Measurements from ENCODE around the gene PARP14. TPM values are rescaled to one million over a fixed set of nuclear protein-coding genes. Genes with fewer than 3 reads are reported as not detected.
"Not testable (repeated sequence)": the region's sequence is repeated elsewhere in the genome, so short reads cannot be mapped to it uniquely, and the experiment has no call there.

Gene PARP14
- total RNA-seq, 1 experiment from 2014 or later = 21.8 TPM

DNA sequence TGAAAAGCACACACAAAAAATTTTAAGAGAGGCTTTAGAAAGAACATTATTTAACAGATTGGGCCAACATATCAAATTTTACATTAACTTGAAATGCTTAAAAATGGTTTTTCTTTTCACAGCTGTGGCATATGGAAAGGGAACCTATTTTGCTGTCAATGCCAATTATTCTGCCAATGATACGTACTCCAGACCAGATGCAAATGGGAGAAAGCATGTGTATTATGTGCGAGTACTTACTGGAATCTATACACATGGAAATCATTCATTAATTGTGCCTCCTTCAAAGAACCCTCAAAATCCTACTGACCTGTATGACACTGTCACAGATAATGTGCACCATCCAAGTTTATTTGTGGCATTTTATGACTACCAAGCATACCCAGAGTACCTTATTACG, 47.5 kb downstream of the PARP14 start:
- intact Hi-C loops (cut with micrococcal nuclease) = no loop called here
- ATAC-seq = no peak
- Histone ChIP-seq H4K20me1 (ENCODE audit: low read length) (no peaks in the 10 kb centered on the region), H3K4me3 (ENCODE audit: low read length) (no peak overlapping the region), H3K9me3 (ENCODE audit: low read length) (no peaks in the 10 kb centered on the region), H3K79me2 (ENCODE audit: low read length) (no peaks in the 10 kb centered on the region), H3K9me2 (replicated peaks; ENCODE audit: low read length) (no peaks in the 10 kb centered on the region), H2AFZ (ENCODE audit: low read length) (no peak overlapping the region), H3K27me3 (ENCODE audit: low read length) (no peaks in the 10 kb centered on the region), H3K4me2 (ENCODE audit: low read length) (no peak overlapping the region), H3F3A (ENCODE audit: low read length, unreplicated experiment) (no peaks in the 10 kb centered on the region), H3K4me1 (ENCODE audit: insufficient read depth, low read length) (no peaks in the 10 kb centered on the region), H3K27ac (ENCODE audit: low read length) (no peak overlapping the region), H3K36me3 (ENCODE audit: low read depth, low read length) (no peaks in the 10 kb centered on the region), H3K9ac (ENCODE audit: low read length) (no peak overlapping the region)
- DNase-seq = no peak
- ChIA-PET CTCF (no interaction called here), POLR2A (ENCODE audit: unreplicated experiment) (no interaction called here)
- no TSS peak for BruUV-seq (replicated peaks)
- TF ChIP-seq CTCF (conservative IDR thresholded peaks at IDR 0.05; ENCODE audit: low read depth, low read length) (no peak), EZH2 (IDR thresholded peaks at IDR 0.05; ENCODE audit: low read length, unreplicated experiment) (no peak), EZH2phosphoT487 (IDR thresholded peaks at IDR 0.05; ENCODE audit: borderline replicate concordance, low read length) (no peak)

DNA sequence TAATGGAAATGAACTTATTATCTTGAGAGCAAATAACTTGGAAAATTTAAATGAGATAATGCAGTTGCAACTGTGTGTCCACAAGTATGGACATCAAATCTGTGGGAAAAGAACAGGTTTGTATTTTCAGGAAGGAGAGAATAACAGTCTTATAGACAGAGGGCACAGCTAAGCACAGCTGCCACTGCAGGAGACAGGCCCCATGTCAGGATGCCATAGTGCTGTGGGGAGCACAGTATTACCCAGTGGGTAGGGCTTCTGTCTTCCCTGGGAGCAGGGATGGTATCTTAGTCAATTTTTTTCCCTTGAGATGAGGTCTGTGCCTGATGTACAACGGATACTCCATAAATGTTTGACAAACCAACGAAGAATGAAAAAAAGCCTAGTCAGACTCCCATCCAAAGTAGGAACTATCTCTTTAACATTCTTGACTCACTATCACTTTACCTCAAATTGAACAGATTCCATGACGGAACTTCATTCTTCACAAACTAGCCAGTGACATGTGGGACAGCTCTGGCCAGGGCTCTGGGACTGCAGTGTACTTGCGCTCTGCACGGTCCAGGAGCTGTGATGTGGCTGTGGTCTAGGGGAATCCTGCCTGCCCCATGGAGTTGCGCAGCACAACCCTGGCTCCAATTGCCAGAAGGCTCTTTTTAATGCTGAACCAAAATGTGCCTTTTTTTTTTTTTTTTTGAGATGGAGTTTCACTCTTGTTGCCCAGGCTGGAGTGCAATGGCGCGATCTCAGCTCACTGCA, 48.3 kb downstream of the PARP14 start:
- TF ChIP-seq CTCF (conservative IDR thresholded peaks at IDR 0.05; ENCODE audit: low read depth, low read length) = no peak
- no peak for TF ChIP-seq EZH2 (IDR thresholded peaks at IDR 0.05; ENCODE audit: low read length, unreplicated experiment)
- no peak for TF ChIP-seq EZH2phosphoT487 (IDR thresholded peaks at IDR 0.05; ENCODE audit: borderline replicate concordance, low read length)
- H3K9ac ChIP-seq (ENCODE audit: low read length) = no peak overlapping the region
- H2AFZ ChIP-seq (ENCODE audit: low read length) = no peak overlapping the region
- no peak overlapping the region for H3K4me2 ChIP-seq (ENCODE audit: low read length)
- no peaks in the 10 kb centered on the region for H3K36me3 ChIP-seq (ENCODE audit: low read depth, low read length)
- no peaks in the 10 kb centered on the region for H4K20me1 ChIP-seq (ENCODE audit: low read length)
- no peaks in the 10 kb centered on the region for H3F3A ChIP-seq (ENCODE audit: low read length, unreplicated experiment)
- BruUV-seq (replicated peaks) = TSS peak; percentile 16
- H3K4me1 ChIP-seq (ENCODE audit: insufficient read depth, low read length) = no peaks in the 10 kb centered on the region
- ChIA-PET CTCF (no interaction called here), POLR2A (ENCODE audit: unreplicated experiment) (no interaction called here)
- no peak overlapping the region for H3K4me3 ChIP-seq (ENCODE audit: low read length)
- no peaks in the 10 kb centered on the region for H3K27me3 ChIP-seq (ENCODE audit: low read length)
- H3K79me2 ChIP-seq (ENCODE audit: low read length) = no peaks in the 10 kb centered on the region
- H3K27ac ChIP-seq (ENCODE audit: low read length) = no peak overlapping the region
- no peaks in the 10 kb centered on the region for H3K9me2 ChIP-seq (replicated peaks; ENCODE audit: low read length)
- H3K9me3 ChIP-seq (ENCODE audit: low read length) = no peaks in the 10 kb centered on the region
- DNase-seq (no peak), ATAC-seq (no peak)
- intact Hi-C loops (cut with micrococcal nuclease) = no loop called here

GRCh38 chr3:122730240-122730639, 49.6 kb downstream of the PARP14 start:
- CTCF ChIA-PET = no interaction called here
- Histone ChIP-seq H3K27me3 (ENCODE audit: low read length) (no peaks in the 10 kb centered on the region), H3K9me2 (replicated peaks; ENCODE audit: low read length) (no peaks in the 10 kb centered on the region), H2AFZ (ENCODE audit: low read length) (no peak overlapping the region), H3K4me2 (ENCODE audit: low read length) (no peak overlapping the region), H3K27ac (ENCODE audit: low read length) (no peak overlapping the region), H3K4me1 (ENCODE audit: insufficient read depth, low read length) (no peaks in the 10 kb centered on the region), H3K9ac (ENCODE audit: low read length) (no peak overlapping the region), H4K20me1 (ENCODE audit: low read length) (no peaks in the 10 kb centered on the region), H3K9me3 (ENCODE audit: low read length) (no peaks in the 10 kb centered on the region), H3K79me2 (ENCODE audit: low read length) (no peaks in the 10 kb centered on the region), H3K4me3 (ENCODE audit: low read length) (no peak overlapping the region), H3F3A (ENCODE audit: low read length, unreplicated experiment) (no peaks in the 10 kb centered on the region), H3K36me3 (ENCODE audit: low read depth, low read length) (no peaks in the 10 kb centered on the region)
- intact Hi-C loops (cut with micrococcal nuclease) = no loop called here
- ATAC-seq (no peak), DNase-seq (no peak)
- POLR2A ChIA-PET (ENCODE audit: unreplicated experiment) = no interaction called here
- BruUV-seq (replicated peaks) = no TSS peak
- TF ChIP-seq EZH2 (IDR thresholded peaks at IDR 0.05; ENCODE audit: low read length, unreplicated experiment) = no peak
- TF ChIP-seq CTCF (conservative IDR thresholded peaks at IDR 0.05; ENCODE audit: low read depth, low read length) = no peak
- no peak for TF ChIP-seq EZH2phosphoT487 (IDR thresholded peaks at IDR 0.05; ENCODE audit: borderline replicate concordance, low read length)

- DNase-seq; H2AFZ ChIP-seq (ENCODE audit: low read length); CTCF ChIA-PET; H3K27ac ChIP-seq (ENCODE audit: low read length); intact Hi-C loops (cut with micrococcal nuclease); H3F3A ChIP-seq (ENCODE audit: low read length, unreplicated experiment); H3K9me2 ChIP-seq (replicated peaks; ENCODE audit: low read length); H3K27me3 ChIP-seq (ENCODE audit: low read length); POLR2A ChIA-PET (ENCODE audit: unreplicated experiment); ATAC-seq; H3K36me3 ChIP-seq (ENCODE audit: low read depth, low read length); H4K20me1 ChIP-seq (ENCODE audit: low read length); H3K9me3 ChIP-seq (ENCODE audit: low read length); H3K79me2 ChIP-seq (ENCODE audit: low read length); BruUV-seq (replicated peaks); H3K4me1 ChIP-seq (ENCODE audit: insufficient read depth, low read length); H3K9ac ChIP-seq (ENCODE audit: low read length); H3K4me3 ChIP-seq (ENCODE audit: low read length); H3K4me2 ChIP-seq (ENCODE audit: low read length): not testable (repeated sequence)
Measured at GRCh38 chr3:122732682-122733525, 52.3 kb downstream of the PARP14 start.
